ENCODE data around the gene HEXD.
"Not testable (repeated sequence)": the region's sequence is repeated elsewhere in the genome, so short reads cannot be mapped to it uniquely, and the experiment has no call there.

The HEXD gene

GRCh38 chr17:82418001-82418986 is at the start of gene HEXD, which contains the start of gene OGFOD3:
HEXD (plus strand) TSS chr17:82418347; CDS start chr17:82419800, 1,453 bp downstream.
OGFOD3 (minus strand) TSS chr17:82418586; CDS start chr17:82418485, 101 bp downstream.
- peak; percentile 97 for DNase-seq (ENCODE audit: low read depth, low spot score)

- DNase-seq (ENCODE audit: low read depth, low spot score): no peak
These were observed 48.9 kb upstream of the HEXD start for GRCh38 chr17:82369211-82369610.

GRCh38 chr17:82370471-82371332 is 47.4 kb upstream of the HEXD start:
- no peak for DNase-seq (ENCODE audit: low read depth, low spot score)

- DNase-seq (ENCODE audit: low read depth, low spot score): no peak
These were observed 46.6 kb upstream of the HEXD start, which contains the start of gene UTS2R for GRCh38 chr17:82371333-82372248. UTS2R (plus strand) TSS chr17:82371765; CDS start chr17:82374325, 2,560 bp downstream.

- DNase-seq (ENCODE audit: low read depth, low spot score): no peak
These were observed 45.7 kb upstream of the HEXD start for GRCh38 chr17:82372249-82373071.

DNA sequence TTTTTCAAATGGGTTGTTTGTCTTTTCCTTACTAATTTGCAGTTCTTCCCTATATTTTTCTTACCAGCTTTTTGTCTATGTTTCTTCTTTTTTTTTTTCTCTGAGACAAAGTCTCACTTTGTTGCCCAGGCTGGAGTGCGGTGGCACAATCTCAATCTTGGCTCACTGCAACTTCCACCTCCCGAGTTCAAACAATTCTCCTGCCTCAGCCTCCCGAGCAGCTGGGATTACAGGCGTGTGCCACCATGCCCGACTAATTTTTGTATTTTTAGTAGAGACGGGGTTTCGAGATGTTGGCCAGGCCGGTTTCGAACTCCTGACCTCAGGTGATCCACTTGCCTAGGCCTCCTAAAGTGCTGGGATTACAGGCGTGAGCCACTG is 45.1 kb upstream of the HEXD start:
- DNase-seq (ENCODE audit: low read depth, low spot score): not testable (repeated sequence)

GRCh38 chr17:82373731-82374625 is 44.2 kb upstream of the HEXD start:
- DNase-seq (ENCODE audit: low read depth, low spot score): no peak

GRCh38 chr17:82374626-82375331 is 43.4 kb upstream of the HEXD start:
- DNase-seq (ENCODE audit: low read depth, low spot score): no peak

DNA sequence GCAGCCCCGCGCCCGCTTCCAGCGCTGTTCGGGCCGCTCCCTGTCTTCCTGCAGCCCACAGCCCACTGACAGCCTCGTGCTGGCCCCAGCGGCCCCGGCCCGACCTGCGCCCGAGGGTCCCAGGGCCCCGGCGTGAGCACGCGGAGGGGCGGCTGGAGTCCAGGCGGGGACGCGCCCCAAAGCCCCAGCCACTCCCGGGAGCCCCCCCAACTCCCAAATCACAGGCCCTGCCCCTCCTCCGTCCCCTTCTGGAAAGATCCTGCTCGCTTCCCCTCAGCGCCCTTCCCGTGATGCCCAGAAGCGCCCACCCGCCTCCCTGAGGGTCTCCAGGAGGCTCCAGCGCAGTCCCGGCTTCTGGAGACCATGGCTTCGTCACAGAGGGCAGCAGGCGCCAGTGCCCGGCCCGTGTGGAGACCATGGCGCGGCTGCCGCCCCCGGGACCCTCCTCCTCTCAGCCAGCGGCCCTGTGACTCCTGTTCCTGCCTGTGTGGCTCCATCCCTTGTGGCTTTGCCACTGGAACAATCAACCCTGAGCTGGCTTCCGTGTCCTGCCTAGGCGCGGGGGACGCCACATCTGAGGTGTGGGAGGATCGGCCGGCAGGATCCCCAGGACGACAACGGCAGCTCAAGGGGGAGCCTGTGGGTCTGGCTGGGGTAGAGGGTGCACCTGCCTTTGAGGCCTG is 42.6 kb upstream of the HEXD start:
- DNase-seq (ENCODE audit: low read depth, low spot score): no peak

- no peak for DNase-seq (ENCODE audit: low read depth, low spot score)
These were observed 42.0 kb upstream of the HEXD start for GRCh38 chr17:82376042-82376730.

- not testable (repeated sequence) for DNase-seq (ENCODE audit: low read depth, low spot score)
These were observed 40.9 kb upstream of the HEXD start for GRCh38 chr17:82377294-82377693.

- DNase-seq (ENCODE audit: low read depth, low spot score): no peak
These were observed 40.0 kb upstream of the HEXD start for GRCh38 chr17:82377924-82378740.

GRCh38 chr17:82378741-82379021 is 39.5 kb upstream of the HEXD start:
- no peak for DNase-seq (ENCODE audit: low read depth, low spot score)

GRCh38 chr17:82380860-82381702 is 37.1 kb upstream of the HEXD start:
- DNase-seq (ENCODE audit: low read depth, low spot score): no peak

DNA sequence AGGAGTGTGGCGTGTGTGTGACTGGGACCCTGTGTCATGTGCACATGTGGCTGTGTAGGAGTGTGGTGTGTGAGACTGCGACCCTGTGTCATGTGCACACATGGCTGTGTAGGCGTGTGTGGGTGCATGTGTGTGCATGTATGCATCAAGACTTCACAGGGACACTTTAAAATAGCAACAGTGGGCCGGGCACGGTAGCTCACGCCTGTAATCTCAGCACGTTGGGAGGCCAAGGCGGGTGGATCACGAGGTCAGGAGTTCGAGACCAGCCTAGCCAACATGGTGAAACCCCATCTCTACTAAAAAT is 36.5 kb upstream of the HEXD start:
- not testable (repeated sequence) for DNase-seq (ENCODE audit: low read depth, low spot score)
